Nephron progenitor cell (in vitro differentiated cells): ENCODE measurements around the gene TEX29.

Experiments used
- DNase-seq: peaks from one replicate; pipeline ENCODE4 v3.0.0; 2021
- H3K27ac Mint-ChIP-seq: 2 replicates; pipeline ENCODE4 v1.8.0; 2021; ENCODE audit warnings: mild to moderate bottlenecking, moderate library complexity, mixed read lengths
- H3K27me3 Mint-ChIP-seq: 2 replicates; pipeline ENCODE4 v1.8.0; 2021; ENCODE audit warnings: mild to moderate bottlenecking, low read depth, mixed read lengths; ENCODE audit not compliant: poor library complexity
- H3K36me3 Mint-ChIP-seq: 2 replicates; pipeline ENCODE4 v1.8.0; 2021; ENCODE audit warnings: low read depth, mixed read lengths
- H3K4me1 Mint-ChIP-seq: 2 replicates; pipeline ENCODE4 v1.8.0; 2021; ENCODE audit warnings: mixed read lengths
- H3K4me3 Mint-ChIP-seq: 2 replicates; pipeline ENCODE4 v1.8.0; 2021; ENCODE audit warnings: mild to moderate bottlenecking, moderate library complexity, mixed read lengths
- H3K9me3 Mint-ChIP-seq: 2 replicates; pipeline ENCODE4 v1.8.0; 2021; ENCODE audit warnings: mild to moderate bottlenecking, moderate library complexity, mixed read lengths
- CTCF ChIP-seq: fragments of 200-600 bp; sonication (generic); IDR thresholded peaks from 2 replicates; pipeline ENCODE4 v1.5.0; 2021; ENCODE audit warnings: antibody characterized with exemption

The TEX29 gene

GRCh38 chr13:111347438-111347837 is 27.0 kb downstream of the TEX29 start:
- Mint-ChIP-seq H3K27me3 (peaks cover 10% of the 10 kb centered on the region), H3K4me3 (no peak overlapping the region), H3K27ac (no peak overlapping the region), H3K4me1 (peaks cover 14% of the 10 kb centered on the region), H3K9me3 (peaks cover 7% of the 10 kb centered on the region), H3K36me3 (no peaks in the 10 kb centered on the region)
- DNase-seq: no peak
- no peak for TF ChIP-seq CTCF

DNA sequence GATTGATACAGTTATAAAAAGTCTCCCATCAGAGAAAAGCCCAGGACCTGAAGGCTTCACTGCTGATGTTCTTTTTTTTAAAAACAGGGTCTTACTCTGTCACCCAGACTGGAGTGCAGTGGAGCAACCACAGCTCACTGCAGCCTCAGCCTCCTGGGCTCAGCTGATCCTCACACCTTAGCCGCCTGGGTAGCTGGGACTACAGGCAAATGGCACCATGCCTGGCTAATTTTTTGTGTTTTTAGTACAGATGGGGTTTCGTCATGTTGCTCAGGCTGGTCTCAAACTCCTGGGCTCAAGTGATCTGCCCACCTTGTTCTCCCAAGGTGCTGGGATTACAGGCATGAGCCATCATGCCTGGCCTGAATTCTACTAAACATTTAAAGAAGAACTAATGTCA is 33.1 kb downstream of the TEX29 start:
- Mint-ChIP-seq H3K4me3 (no peak overlapping the region), H3K36me3 (no peaks in the 10 kb centered on the region), H3K27me3 (peaks cover 8% of the 10 kb centered on the region), H3K27ac (no peak overlapping the region), H3K4me1 (no peaks in the 10 kb centered on the region), H3K9me3 (peaks cover 4% of the 10 kb centered on the region)
- TF ChIP-seq CTCF: no peak
- DNase-seq: no peak

DNA sequence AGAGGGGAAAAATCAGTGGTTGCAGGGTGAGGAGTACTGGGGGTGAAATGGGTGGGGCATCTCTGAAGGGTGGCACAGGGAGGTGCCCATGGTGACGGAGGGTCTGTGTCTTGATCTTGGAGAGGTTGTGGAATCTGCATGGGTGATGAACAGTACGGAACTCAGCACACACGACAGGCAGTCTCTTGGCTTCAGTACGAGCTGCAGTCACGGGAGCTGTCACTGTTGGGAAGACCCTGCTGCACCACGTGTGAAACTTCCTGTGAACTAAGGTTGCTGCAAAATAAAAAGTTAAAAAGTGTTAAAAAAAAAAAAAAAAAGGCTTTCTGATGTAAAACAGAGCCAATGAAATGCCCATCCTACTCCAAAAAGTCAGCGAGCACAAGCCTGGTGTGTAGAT is 34.3 kb downstream of the TEX29 start:
- Mint-ChIP-seq H3K9me3 (peaks cover 3% of the 10 kb centered on the region), H3K27me3 (peaks cover 8% of the 10 kb centered on the region), H3K36me3 (no peaks in the 10 kb centered on the region), H3K27ac (no peak overlapping the region), H3K4me3 (no peak overlapping the region), H3K4me1 (no peaks in the 10 kb centered on the region)
- no peak for TF ChIP-seq CTCF
- DNase-seq: no peak

DNA sequence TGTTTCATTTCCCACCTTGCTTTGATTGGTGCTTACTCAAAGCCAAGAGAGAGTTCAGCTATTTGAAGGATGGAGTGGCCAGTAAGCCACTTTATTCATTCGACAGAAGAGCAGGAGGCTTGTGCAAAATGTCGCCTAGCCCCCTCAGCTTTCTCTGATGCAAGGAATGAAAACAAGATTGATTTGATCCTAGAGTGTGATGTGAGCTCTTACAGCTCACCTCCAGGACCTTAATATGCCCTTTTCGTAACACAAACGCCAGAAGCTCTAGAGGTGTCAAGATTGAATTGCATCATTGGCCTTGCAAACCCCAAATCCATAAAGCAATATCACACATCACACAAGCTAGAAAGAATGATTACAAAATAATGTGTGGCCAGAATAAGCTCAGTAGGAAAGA is 36.4 kb downstream of the TEX29 start:
- peaks cover 3% of the 10 kb centered on the region for H3K9me3 Mint-ChIP-seq
- no peaks in the 10 kb centered on the region for H3K36me3 Mint-ChIP-seq
- H3K27me3 Mint-ChIP-seq: peaks cover 8% of the 10 kb centered on the region
- no peak for DNase-seq
- no peak overlapping the region for H3K4me3 Mint-ChIP-seq
- TF ChIP-seq CTCF: no peak
- H3K4me1 Mint-ChIP-seq: no peaks in the 10 kb centered on the region
- no peak overlapping the region for H3K27ac Mint-ChIP-seq

DNA sequence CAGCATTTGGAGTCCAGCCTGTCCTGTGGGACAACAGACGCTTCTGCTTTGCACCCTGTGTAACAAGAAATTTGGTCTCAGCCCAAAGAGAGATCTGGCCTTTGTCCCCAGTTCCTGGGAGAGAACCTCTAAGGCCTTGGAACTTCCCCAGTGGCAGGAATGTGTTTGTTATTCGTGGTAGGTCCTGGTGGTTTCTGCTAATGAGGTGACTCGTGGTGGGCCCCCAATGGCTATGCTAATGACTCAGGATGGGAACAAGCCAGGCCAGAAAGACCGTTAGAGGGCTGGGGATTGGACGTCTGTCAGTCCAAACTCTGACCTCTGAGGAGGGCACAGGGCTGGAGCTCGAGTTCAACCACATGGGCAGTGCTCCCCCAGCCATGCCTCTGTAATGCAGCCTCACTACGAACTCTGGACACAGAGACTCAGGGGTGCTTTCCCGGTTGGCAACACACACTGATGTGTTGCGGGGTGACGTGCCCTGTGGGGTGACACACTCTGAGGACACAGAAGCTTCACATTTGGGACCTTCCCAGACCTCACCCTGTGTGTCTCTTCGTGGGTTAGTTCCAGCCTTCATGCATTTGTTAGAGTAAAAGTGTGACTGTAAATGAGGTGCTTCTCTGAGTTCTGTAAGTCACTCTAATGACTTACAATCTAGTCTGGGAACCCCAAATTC is 38.9 kb downstream of the TEX29 start:
- Mint-ChIP-seq H3K4me1 (no peaks in the 10 kb centered on the region), H3K27ac (no peak overlapping the region), H3K9me3 (no peaks in the 10 kb centered on the region), H3K4me3 (no peak overlapping the region), H3K36me3 (no peaks in the 10 kb centered on the region), H3K27me3 (peaks cover 14% of the 10 kb centered on the region)
- TF ChIP-seq CTCF: no peak
- DNase-seq: no peak

DNA sequence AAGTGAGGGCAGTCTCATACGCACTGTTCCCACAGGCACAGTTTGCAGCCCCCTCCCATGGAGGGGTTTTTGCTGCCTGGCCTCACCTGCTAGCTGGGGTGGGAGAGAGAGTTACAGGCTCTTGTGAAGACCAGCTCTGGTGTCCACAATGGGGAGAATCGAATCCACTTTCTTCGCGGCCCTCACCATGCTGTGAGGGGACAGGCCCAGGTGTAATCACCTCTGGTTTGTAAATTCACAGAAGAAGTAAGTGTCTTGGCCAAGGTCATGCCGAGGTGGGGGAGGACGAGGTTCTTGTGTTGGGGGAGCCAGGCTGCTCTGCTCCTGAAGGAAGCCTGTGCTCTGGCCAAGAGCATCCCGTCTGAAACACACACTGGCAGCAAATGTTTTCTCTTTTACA is 39.5 kb downstream of the TEX29 start:
- no peaks in the 10 kb centered on the region for H3K36me3 Mint-ChIP-seq
- peaks cover 9% of the 10 kb centered on the region for H3K27me3 Mint-ChIP-seq
- H3K4me3 Mint-ChIP-seq: no peak overlapping the region
- no peak for TF ChIP-seq CTCF
- H3K27ac Mint-ChIP-seq: no peak overlapping the region
- DNase-seq: no peak
- H3K9me3 Mint-ChIP-seq: no peaks in the 10 kb centered on the region
- H3K4me1 Mint-ChIP-seq: no peaks in the 10 kb centered on the region
